ENCODE results near the gene FCSK. TPM values are rescaled to one million over a fixed set of nuclear protein-coding genes. Genes with fewer than 3 reads are reported as not detected.
"Not testable (repeated sequence)": the region's sequence is repeated elsewhere in the genome, so short reads cannot be mapped to it uniquely, and the experiment has no call there.

The FCSK gene
- total and polyA plus RNA-seq, 2 donors = 7.7 to 15.7 TPM

DNA sequence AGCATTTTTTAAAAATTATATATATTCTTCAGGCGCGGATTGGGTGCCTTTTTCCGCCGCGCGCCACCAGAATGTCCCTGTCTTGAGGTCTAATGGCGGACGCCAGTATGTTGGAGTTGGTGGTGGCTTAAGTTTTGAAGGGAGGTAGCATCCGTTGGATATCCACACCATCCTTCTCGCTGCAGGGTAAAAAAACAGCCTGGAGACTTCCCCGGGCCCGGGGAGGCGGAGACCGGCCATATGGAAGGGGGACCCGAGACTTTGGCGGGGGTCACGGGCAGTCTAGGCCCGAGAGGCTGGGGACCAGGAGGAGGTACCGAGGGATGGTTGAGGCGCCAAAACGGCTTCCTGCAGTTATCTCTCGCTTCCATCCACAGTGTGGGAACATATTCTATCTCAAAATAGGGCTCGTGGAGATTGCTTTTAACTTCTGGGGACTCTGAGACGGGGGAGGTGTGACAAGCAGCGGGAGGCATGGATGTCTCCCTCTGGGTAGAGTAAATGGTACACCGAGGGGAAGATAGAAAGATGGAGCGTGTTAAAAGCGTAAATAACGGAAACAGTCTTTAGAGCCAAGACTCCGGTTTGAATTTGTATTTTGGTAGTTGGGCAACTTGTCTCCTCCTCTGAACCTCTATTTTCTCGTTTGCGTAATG is 69.5 kb downstream of the FCSK start, which contains the start of gene SF3B3:
Gene SF3B3, plus strand, starts transcription at position 74 of the 656 bp plus-strand sequence. CDS start 2,841 bp downstream, outside the sequence.
- H3K27ac ChIP-seq (ENCODE audit: low read depth in 1 of 2, low read length in 1 of 2) = peak within 1 kb of the TSS; percentile 95 to 97
- whole genome bisulfite sequencing = under 1% methylated on average over 32 of the region's 32 CpGs

DNA sequence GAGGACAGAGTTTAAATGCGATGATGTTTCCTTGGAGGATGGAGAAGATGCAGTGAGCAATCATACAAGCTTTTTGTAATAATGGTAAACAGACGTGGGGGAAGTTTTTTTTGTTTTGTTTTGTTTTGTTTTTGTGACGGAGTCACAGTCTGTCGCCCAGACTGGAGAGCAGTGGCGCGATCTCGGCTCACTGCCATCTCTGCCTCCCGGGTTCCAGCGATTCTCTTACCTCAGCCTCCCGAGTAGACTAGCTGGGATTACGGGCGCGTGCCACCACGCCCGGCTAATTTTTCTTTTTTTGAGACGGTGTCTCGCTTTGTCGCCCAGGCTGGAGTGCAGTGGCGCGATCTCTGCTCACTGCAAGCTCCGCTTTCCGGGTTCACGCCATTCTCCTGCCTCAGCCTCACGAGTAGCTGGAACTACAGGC is 70.0 kb downstream of the FCSK start:
- Histone ChIP-seq H3K4me1 (ENCODE audit: control insufficient read depth in 2 of 2, insufficient read depth in 2 of 2, low read length in 2 of 2) (peaks cover 13 to 26% of the 10 kb centered on the region in 2 donors), H3K36me3 (ENCODE audit: control insufficient read depth in 2 of 2, insufficient read depth in 2 of 2, low read length in 1 of 2) (peaks cover 20 to 35% of the 10 kb centered on the region in 2 donors), H3K4me3 (ENCODE audit: low read length in 2 of 2) (peak overlapping the region; percentile 93 to 99), H3K27ac (ENCODE audit: low read depth in 1 of 2, low read length in 1 of 2) (peak overlapping the region; percentile 95 to 97)
- not testable (repeated sequence) for H3K27me3 ChIP-seq (ENCODE audit: control insufficient read depth in 2 of 2, insufficient read depth in 1 of 2, low read length in 1 of 2); H3K9me3 ChIP-seq (ENCODE audit: control insufficient read depth in 2 of 2, insufficient read depth in 1 of 2, low read length in 1 of 2); DNase-seq (ENCODE audit: low read depth in 6 of 9, low spot score in 9 of 9)
- WGBS = under 1% methylated on average over 24 of the region's 24 CpGs

More for the DNA sequence above, 69.5 kb downstream of the FCSK start, which contains the start of gene SF3B3:
- Histone ChIP-seq H3K4me1 (ENCODE audit: control insufficient read depth in 2 of 2, insufficient read depth in 2 of 2, low read length in 2 of 2) (peaks cover 13 to 26% of the 10 kb centered on the region in 2 donors), H3K4me3 (ENCODE audit: low read length in 2 of 2) (peak within 1 kb of the TSS; percentile 93 to 99), H3K36me3 (ENCODE audit: control insufficient read depth in 2 of 2, insufficient read depth in 2 of 2, low read length in 1 of 2) (peaks cover 16 to 29% of the 10 kb centered on the region in 2 donors), H3K27me3 (ENCODE audit: control insufficient read depth in 2 of 2, insufficient read depth in 1 of 2, low read length in 1 of 2) (no peaks in the 10 kb centered on the region), H3K9me3 (ENCODE audit: control insufficient read depth in 2 of 2, insufficient read depth in 1 of 2, low read length in 1 of 2) (no peaks in the 10 kb centered on the region)
- DNase-seq (ENCODE audit: low read depth in 6 of 9, low spot score in 9 of 9) = peak in 5 of 9 donors; percentile 36 to 63 (median 58)

GRCh38 chr16:70526403-70526802 is 72.0 kb downstream of the FCSK start:
- 79% methylated on average over 6 of the region's 6 CpGs for WGBS
- H3K4me1 ChIP-seq (ENCODE audit: control insufficient read depth in 2 of 2, insufficient read depth in 2 of 2, low read length in 2 of 2) = peaks cover 13 to 22% of the 10 kb centered on the region in 2 donors
- H3K27ac ChIP-seq (ENCODE audit: low read depth in 1 of 2, low read length in 1 of 2) = no peak overlapping the region
- H3K9me3 ChIP-seq (ENCODE audit: control insufficient read depth in 2 of 2, insufficient read depth in 1 of 2, low read length in 1 of 2) = no peaks in the 10 kb centered on the region
- DNase-seq (ENCODE audit: low read depth in 6 of 9, low spot score in 9 of 9) = no peak
- H3K4me3 ChIP-seq (ENCODE audit: low read length in 2 of 2) = no peak overlapping the region
- peaks cover 37 to 52% of the 10 kb centered on the region in 2 donors for H3K36me3 ChIP-seq (ENCODE audit: control insufficient read depth in 2 of 2, insufficient read depth in 2 of 2, low read length in 1 of 2)
- H3K27me3 ChIP-seq (ENCODE audit: control insufficient read depth in 2 of 2, insufficient read depth in 1 of 2, low read length in 1 of 2) = no peaks in the 10 kb centered on the region

GRCh38 chr16:70527315-70527996 is 73.1 kb downstream of the FCSK start:
- Histone ChIP-seq H3K4me3 (ENCODE audit: low read length in 2 of 2) (no peak overlapping the region), H3K4me1 (ENCODE audit: control insufficient read depth in 2 of 2, insufficient read depth in 2 of 2, low read length in 2 of 2) (peaks cover 9 to 15% of the 10 kb centered on the region in 2 donors), H3K9me3 (ENCODE audit: control insufficient read depth in 2 of 2, insufficient read depth in 1 of 2, low read length in 1 of 2) (no peaks in the 10 kb centered on the region), H3K27me3 (ENCODE audit: control insufficient read depth in 2 of 2, insufficient read depth in 1 of 2, low read length in 1 of 2) (no peaks in the 10 kb centered on the region), H3K27ac (ENCODE audit: low read depth in 1 of 2, low read length in 1 of 2) (no peak overlapping the region), H3K36me3 (ENCODE audit: control insufficient read depth in 2 of 2, insufficient read depth in 2 of 2, low read length in 1 of 2) (peaks cover 46 to 60% of the 10 kb centered on the region in 2 donors)
- DNase-seq (ENCODE audit: low read depth in 6 of 9, low spot score in 9 of 9) = no peak
- 94% methylated on average over 8 of the region's 8 CpGs for WGBS

- Histone ChIP-seq H3K27me3 (ENCODE audit: control insufficient read depth in 2 of 2, insufficient read depth in 1 of 2, low read length in 1 of 2) (no peaks in the 10 kb centered on the region), H3K27ac (ENCODE audit: low read depth in 1 of 2, low read length in 1 of 2) (no peak overlapping the region), H3K9me3 (ENCODE audit: control insufficient read depth in 2 of 2, insufficient read depth in 1 of 2, low read length in 1 of 2) (no peaks in the 10 kb centered on the region), H3K4me3 (ENCODE audit: low read length in 2 of 2) (no peak overlapping the region), H3K4me1 (ENCODE audit: control insufficient read depth in 2 of 2, insufficient read depth in 2 of 2, low read length in 2 of 2) (peaks cover 7 to 14% of the 10 kb centered on the region in 2 donors), H3K36me3 (ENCODE audit: control insufficient read depth in 2 of 2, insufficient read depth in 2 of 2, low read length in 1 of 2) (peaks cover 54 to 77% of the 10 kb centered on the region in 2 donors)
- DNase-seq (ENCODE audit: low read depth in 6 of 9, low spot score in 9 of 9) = peak in 1 of 9 donors; percentile 41
- WGBS = 85% methylated on average over 8 of the region's 8 CpGs
Measured at GRCh38 chr16:70529051-70529777, 74.8 kb downstream of the FCSK start.

Other genes starting within 250 kb of the FCSK start
- gene EXOSC6, start 202.7 kb upstream of the FCSK start, total RNA-seq = 15.4 TPM
- gene EXOSC6, start 202.7 kb upstream of the FCSK start, polyA plus RNA-seq = 22.8 TPM
- gene AARS1, start 165.1 kb upstream of the FCSK start, total RNA-seq = 52.7 TPM
- gene AARS1, start 165.1 kb upstream of the FCSK start, polyA plus RNA-seq = 27.0 TPM
- 24.9 TPM for gene DDX19B, start 155.4 kb upstream of the FCSK start, total RNA-seq
- gene DDX19B, start 155.4 kb upstream of the FCSK start, polyA plus RNA-seq = 24.3 TPM
- 32.2 TPM for gene DDX19A, start 107.7 kb upstream of the FCSK start, total RNA-seq
- gene DDX19A, start 107.7 kb upstream of the FCSK start, polyA plus RNA-seq = 24.1 TPM
- 18.7 TPM for gene ST3GAL2, start 15.5 kb upstream of the FCSK start, total RNA-seq
- 11.8 TPM for gene ST3GAL2, start 15.5 kb upstream of the FCSK start, polyA plus RNA-seq
- 39.6 TPM for gene COG4, start 69.0 kb downstream of the FCSK start, total RNA-seq
- gene COG4, start 69.0 kb downstream of the FCSK start, polyA plus RNA-seq = 63.3 TPM
- gene SF3B3, start 69.2 kb downstream of the FCSK start, total RNA-seq = 121 TPM
- gene SF3B3, start 69.2 kb downstream of the FCSK start, polyA plus RNA-seq = 120 TPM
- gene IL34, start 192.0 kb downstream of the FCSK start, total RNA-seq = 10.1 TPM
- gene IL34, start 192.0 kb downstream of the FCSK start, polyA plus RNA-seq = 4.7 TPM
- gene MTSS2, start 231.5 kb downstream of the FCSK start, total RNA-seq = 12.0 TPM
- gene MTSS2, start 231.5 kb downstream of the FCSK start, polyA plus RNA-seq = 36.4 TPM

Measured in thymus (tissue), 11 donors.